Measurements from ENCODE around the gene TENM4.

- TF ChIP-seq CTCF (IDR thresholded peaks at IDR 0.05; ENCODE audit: borderline replicate concordance, extremely low read depth, low read length, poor library complexity, severe bottlenecking) (no peak), EZH2 (IDR thresholded peaks at IDR 0.05; ENCODE audit: borderline replicate concordance, low read depth, low read length, severe bottlenecking) (no peak)
Measured at GRCh38 chr11:79417069-79417920, 23.5 kb downstream of the TENM4 start.

Measured in DND-41 (cell line).